Measurements from ENCODE around the gene MED20.

MED20 gene

GRCh38 chr6:41920921-41921711 is at the start of gene MED20, which contains the start of gene BYSL:
Gene MED20, minus strand, starts transcription at chr6:41921139. Its CDS starts 121 bp downstream, at chr6:41921018.
Gene BYSL, plus strand, starts transcription at chr6:41921499. Its CDS starts 64 bp downstream, at chr6:41921563.
- Histone ChIP-seq H3K4me1 (ENCODE audit: control insufficient read depth, insufficient read depth, low read length) (no peaks in the 10 kb centered on the region), H3K4me3 (ENCODE audit: low read length) (peak within 1 kb of the TSS; percentile 87)

GRCh38 chr6:41970436-41970846 is 49.5 kb upstream of the MED20 start:
- H3K4me3 ChIP-seq (ENCODE audit: low read length): no peak overlapping the region
- no peak overlapping the region for H3K27ac ChIP-seq (ENCODE audit: low read length)
- no peak for DNase-seq (ENCODE audit: low read depth, low spot score)
- no peaks in the 10 kb centered on the region; the same call in 1 of the 2 replicates for H3K4me1 ChIP-seq (ENCODE audit: control insufficient read depth, insufficient read depth, low read length)
- H3K27me3 ChIP-seq (ENCODE audit: control insufficient read depth, insufficient read depth, low read length): no peaks in the 10 kb centered on the region
- H3K9me3 ChIP-seq (ENCODE audit: control insufficient read depth, insufficient read depth, low read length): no peaks in the 10 kb centered on the region
- no peaks in the 10 kb centered on the region for H3K36me3 ChIP-seq (ENCODE audit: control insufficient read depth, insufficient read depth, low read length)
- WGBS (ENCODE audit: insufficient coverage, insufficient read length): no CpG with 5 or more reads among the region's 4 CpGs

More at GRCh38 chr6:41920921-41921711, at the start of gene MED20, which contains the start of gene BYSL:
- no peak within 1 kb of the TSS for H3K27ac ChIP-seq (ENCODE audit: low read length)
- no peak for DNase-seq (ENCODE audit: low read depth, low spot score)
- WGBS (ENCODE audit: insufficient coverage, insufficient read length): no CpG with 5 or more reads among the region's 55 CpGs
- H3K27me3 ChIP-seq (ENCODE audit: control insufficient read depth, insufficient read depth, low read length): no peaks in the 10 kb centered on the region
- H3K36me3 ChIP-seq (ENCODE audit: control insufficient read depth, insufficient read depth, low read length): no peaks in the 10 kb centered on the region
- H3K9me3 ChIP-seq (ENCODE audit: control insufficient read depth, insufficient read depth, low read length): no peaks in the 10 kb centered on the region

GRCh38 chr6:41967312-41968287 is 46.7 kb upstream of the MED20 start:
- no peak overlapping the region for H3K27ac ChIP-seq (ENCODE audit: low read length)
- no peaks in the 10 kb centered on the region for H3K36me3 ChIP-seq (ENCODE audit: control insufficient read depth, insufficient read depth, low read length)
- no CpG with 5 or more reads among the region's 7 CpGs for WGBS (ENCODE audit: insufficient coverage, insufficient read length)
- no peak for DNase-seq (ENCODE audit: low read depth, low spot score)
- no peaks in the 10 kb centered on the region for H3K9me3 ChIP-seq (ENCODE audit: control insufficient read depth, insufficient read depth, low read length)
- peaks cover 9% of the 10 kb centered on the region for H3K4me1 ChIP-seq (ENCODE audit: control insufficient read depth, insufficient read depth, low read length)
- no peak overlapping the region for H3K4me3 ChIP-seq (ENCODE audit: low read length)
- no peaks in the 10 kb centered on the region for H3K27me3 ChIP-seq (ENCODE audit: control insufficient read depth, insufficient read depth, low read length)

GRCh38 chr6:41966961-41967311 is 46.0 kb upstream of the MED20 start:
- H3K4me1 ChIP-seq (ENCODE audit: control insufficient read depth, insufficient read depth, low read length): peaks cover 9% of the 10 kb centered on the region
- DNase-seq (ENCODE audit: low read depth, low spot score): no peak
- no peaks in the 10 kb centered on the region for H3K36me3 ChIP-seq (ENCODE audit: control insufficient read depth, insufficient read depth, low read length)
- H3K4me3 ChIP-seq (ENCODE audit: low read length): no peak overlapping the region
- no CpG with 5 or more reads among the region's 4 CpGs for WGBS (ENCODE audit: insufficient coverage, insufficient read length)
- no peak overlapping the region for H3K27ac ChIP-seq (ENCODE audit: low read length)
- no peaks in the 10 kb centered on the region for H3K27me3 ChIP-seq (ENCODE audit: control insufficient read depth, insufficient read depth, low read length)
- no peaks in the 10 kb centered on the region for H3K9me3 ChIP-seq (ENCODE audit: control insufficient read depth, insufficient read depth, low read length)

- no peak overlapping the region for H3K4me3 ChIP-seq (ENCODE audit: low read length)
- peaks cover 9% of the 10 kb centered on the region for H3K4me1 ChIP-seq (ENCODE audit: control insufficient read depth, insufficient read depth, low read length)
- no peak overlapping the region for H3K27ac ChIP-seq (ENCODE audit: low read length)
- DNase-seq (ENCODE audit: low read depth, low spot score): no peak
- no CpG with 5 or more reads among the region's 5 CpGs for WGBS (ENCODE audit: insufficient coverage, insufficient read length)
- H3K27me3 ChIP-seq (ENCODE audit: control insufficient read depth, insufficient read depth, low read length): no peaks in the 10 kb centered on the region
- H3K36me3 ChIP-seq (ENCODE audit: control insufficient read depth, insufficient read depth, low read length): no peaks in the 10 kb centered on the region
- H3K9me3 ChIP-seq (ENCODE audit: control insufficient read depth, insufficient read depth, low read length): no peaks in the 10 kb centered on the region
These were observed 45.4 kb upstream of the MED20 start for GRCh38 chr6:41966214-41966920.

GRCh38 chr6:41965429-41966213 is 44.7 kb upstream of the MED20 start:
- peak; percentile 89 for DNase-seq (ENCODE audit: low read depth, low spot score)
- WGBS (ENCODE audit: insufficient coverage, insufficient read length): no CpG with 5 or more reads among the region's 11 CpGs
- peak overlapping the region; percentile 14 for H3K27ac ChIP-seq (ENCODE audit: low read length)
- peaks cover 9% of the 10 kb centered on the region for H3K4me1 ChIP-seq (ENCODE audit: control insufficient read depth, insufficient read depth, low read length)
- H3K9me3 ChIP-seq (ENCODE audit: control insufficient read depth, insufficient read depth, low read length): no peaks in the 10 kb centered on the region
- H3K4me3 ChIP-seq (ENCODE audit: low read length): no peak overlapping the region
- no peaks in the 10 kb centered on the region for H3K36me3 ChIP-seq (ENCODE audit: control insufficient read depth, insufficient read depth, low read length)
- no peaks in the 10 kb centered on the region for H3K27me3 ChIP-seq (ENCODE audit: control insufficient read depth, insufficient read depth, low read length)

- no peak overlapping the region for H3K27ac ChIP-seq (ENCODE audit: low read length)
- WGBS (ENCODE audit: insufficient coverage, insufficient read length): no CpG with 5 or more reads among the region's 2 CpGs
- H3K36me3 ChIP-seq (ENCODE audit: control insufficient read depth, insufficient read depth, low read length): no peaks in the 10 kb centered on the region
- H3K4me3 ChIP-seq (ENCODE audit: low read length): no peak overlapping the region
- H3K4me1 ChIP-seq (ENCODE audit: control insufficient read depth, insufficient read depth, low read length): peaks cover 9% of the 10 kb centered on the region
- H3K27me3 ChIP-seq (ENCODE audit: control insufficient read depth, insufficient read depth, low read length): no peaks in the 10 kb centered on the region
- H3K9me3 ChIP-seq (ENCODE audit: control insufficient read depth, insufficient read depth, low read length): no peaks in the 10 kb centered on the region
- no peak for DNase-seq (ENCODE audit: low read depth, low spot score)
These were observed 43.4 kb upstream of the MED20 start for GRCh38 chr6:41964201-41964887.

- no CpG with 5 or more reads among the region's 1 CpG for WGBS (ENCODE audit: insufficient coverage, insufficient read length)
- Histone ChIP-seq H3K9me3 (ENCODE audit: control insufficient read depth, insufficient read depth, low read length) (no peaks in the 10 kb centered on the region), H3K4me3 (ENCODE audit: low read length) (no peak overlapping the region), H3K4me1 (ENCODE audit: control insufficient read depth, insufficient read depth, low read length) (peaks cover 9% of the 10 kb centered on the region), H3K27me3 (ENCODE audit: control insufficient read depth, insufficient read depth, low read length) (no peaks in the 10 kb centered on the region), H3K27ac (ENCODE audit: low read length) (no peak overlapping the region), H3K36me3 (ENCODE audit: control insufficient read depth, insufficient read depth, low read length) (no peaks in the 10 kb centered on the region)
- DNase-seq (ENCODE audit: low read depth, low spot score): no peak
These were observed 42.4 kb upstream of the MED20 start for GRCh38 chr6:41963371-41963770.

GRCh38 chr6:41960028-41960427 is 39.1 kb upstream of the MED20 start:
- H3K27ac ChIP-seq (ENCODE audit: low read length): no peak overlapping the region
- no peaks in the 10 kb centered on the region for H3K27me3 ChIP-seq (ENCODE audit: control insufficient read depth, insufficient read depth, low read length)
- no peaks in the 10 kb centered on the region for H3K36me3 ChIP-seq (ENCODE audit: control insufficient read depth, insufficient read depth, low read length)
- no peak for DNase-seq (ENCODE audit: low read depth, low spot score)
- H3K4me1 ChIP-seq (ENCODE audit: control insufficient read depth, insufficient read depth, low read length): peaks cover 6% of the 10 kb centered on the region
- no peaks in the 10 kb centered on the region for H3K9me3 ChIP-seq (ENCODE audit: control insufficient read depth, insufficient read depth, low read length)
- no CpG with 5 or more reads among the region's 4 CpGs for WGBS (ENCODE audit: insufficient coverage, insufficient read length)
- no peak overlapping the region for H3K4me3 ChIP-seq (ENCODE audit: low read length)

All from iPS DF 6.9 (cell line).